GM21381 (cell line): Measurements from ENCODE around the gene UGT1A6.

Source experiments
- ATAC-seq: cut with Tn5 transposase; IDR thresholded peaks from one replicate; pipeline ENCODE4 v1.9.1; 2021; ENCODE audit warnings: mild to moderate bottlenecking, moderate library complexity; ENCODE audit not compliant: unreplicated experiment

The UGT1A6 gene

DNA sequence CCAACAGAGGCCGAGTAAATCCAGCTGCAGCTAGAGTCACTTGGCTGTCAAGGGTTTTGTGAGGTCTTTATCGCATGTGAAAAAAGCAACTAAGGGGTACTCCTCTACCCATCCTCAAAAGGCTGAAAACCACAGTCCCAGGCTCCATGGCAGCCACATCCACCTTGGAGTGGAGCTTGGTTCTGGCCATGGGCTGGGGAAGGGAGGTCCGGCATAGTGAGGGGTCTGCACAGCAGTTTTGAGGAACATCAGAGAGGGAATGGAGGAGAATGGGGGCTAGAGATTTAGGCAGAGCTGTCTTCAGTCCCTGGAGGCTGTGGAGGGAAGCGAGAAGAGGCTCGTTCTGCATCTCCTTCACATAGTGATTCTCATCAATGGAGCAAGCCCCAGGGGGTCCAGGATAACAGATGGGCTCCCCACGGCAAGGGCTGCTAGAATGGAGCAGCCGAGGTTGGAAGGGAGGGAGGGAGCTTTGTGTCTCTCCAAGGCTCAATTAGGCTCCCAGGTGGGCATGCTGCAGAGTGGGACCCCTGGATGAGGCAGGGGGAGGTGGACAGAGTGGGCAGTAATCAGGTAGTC, 106.5 kb downstream of the UGT1A6 start:
- no peak for ATAC-seq

DNA sequence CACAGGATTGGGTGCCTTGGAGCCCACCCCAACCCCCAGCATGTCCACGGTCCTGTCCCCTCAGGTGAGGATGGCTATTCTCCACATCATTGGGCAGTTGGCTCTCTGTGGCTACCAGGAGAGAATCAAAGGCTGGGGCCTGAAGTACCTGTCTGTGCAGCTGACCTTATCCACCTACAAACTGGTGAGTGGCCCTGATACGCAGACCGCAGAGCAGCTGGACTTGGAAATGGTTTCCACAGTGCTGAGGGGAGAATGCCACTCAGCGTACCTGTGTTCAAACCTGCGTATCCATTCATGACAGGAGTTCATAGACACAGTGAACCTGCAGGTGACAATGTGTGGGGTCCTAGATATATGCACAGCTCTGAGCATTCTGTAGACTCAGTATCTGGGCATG, 107.0 kb downstream of the UGT1A6 start:
- no peak for ATAC-seq

DNA sequence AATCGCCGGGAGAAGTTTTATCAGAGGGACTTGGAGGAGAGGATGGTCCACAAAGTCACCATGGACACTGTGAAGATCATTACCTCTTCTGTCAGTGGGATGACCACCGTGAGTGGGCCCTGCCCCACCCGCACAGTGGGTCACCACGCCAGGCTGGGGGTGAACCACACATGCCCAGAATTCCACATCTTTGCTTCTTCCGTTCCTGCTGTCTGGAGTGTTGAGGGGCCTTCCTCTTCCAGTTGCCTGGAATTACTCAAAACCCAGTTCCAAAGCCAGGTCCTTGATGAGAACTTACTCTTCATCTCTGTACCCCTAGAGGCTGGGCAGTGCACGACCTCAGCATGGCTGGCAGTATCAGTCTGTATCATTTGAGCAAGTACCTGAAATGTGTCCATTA, 107.5 kb downstream of the UGT1A6 start:
- ATAC-seq, result no peak

DNA sequence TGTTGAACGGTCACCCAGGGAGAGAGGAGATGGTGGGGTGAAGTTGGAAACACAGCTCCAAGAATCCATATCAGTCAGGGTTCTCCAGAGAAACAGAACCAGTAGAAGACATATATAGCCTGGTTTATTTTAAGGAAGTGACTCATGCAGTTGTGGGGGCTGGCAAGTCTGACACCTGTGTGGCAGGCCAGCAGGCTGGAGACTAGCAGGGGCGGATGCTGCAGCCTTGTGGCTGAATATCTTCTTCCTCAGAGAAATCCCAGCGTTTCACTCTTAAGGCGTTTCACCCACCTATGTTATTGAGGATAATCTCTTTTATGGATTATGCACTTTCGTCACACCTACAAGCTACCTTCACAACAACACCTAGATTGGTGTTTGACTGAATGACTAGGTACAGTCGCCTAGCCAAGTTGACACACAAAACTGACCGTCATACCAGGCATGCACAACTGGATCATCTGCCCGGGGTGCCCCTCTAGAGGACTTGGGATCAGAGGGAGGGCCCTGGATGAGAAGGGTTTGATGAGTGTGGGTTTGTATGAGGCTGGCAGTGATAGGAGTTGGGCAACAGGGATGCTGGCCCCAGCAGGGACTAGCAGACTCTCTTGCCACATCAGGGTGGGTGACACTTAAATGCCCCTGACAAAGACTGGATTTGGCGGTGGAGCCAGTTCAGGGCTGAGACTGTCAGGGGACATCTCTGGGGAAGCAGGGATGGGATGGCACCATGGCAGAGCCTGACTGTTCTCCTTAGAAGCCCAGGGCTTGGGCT, 108.9 kb downstream of the UGT1A6 start:
- ATAC-seq, result no peak

DNA sequence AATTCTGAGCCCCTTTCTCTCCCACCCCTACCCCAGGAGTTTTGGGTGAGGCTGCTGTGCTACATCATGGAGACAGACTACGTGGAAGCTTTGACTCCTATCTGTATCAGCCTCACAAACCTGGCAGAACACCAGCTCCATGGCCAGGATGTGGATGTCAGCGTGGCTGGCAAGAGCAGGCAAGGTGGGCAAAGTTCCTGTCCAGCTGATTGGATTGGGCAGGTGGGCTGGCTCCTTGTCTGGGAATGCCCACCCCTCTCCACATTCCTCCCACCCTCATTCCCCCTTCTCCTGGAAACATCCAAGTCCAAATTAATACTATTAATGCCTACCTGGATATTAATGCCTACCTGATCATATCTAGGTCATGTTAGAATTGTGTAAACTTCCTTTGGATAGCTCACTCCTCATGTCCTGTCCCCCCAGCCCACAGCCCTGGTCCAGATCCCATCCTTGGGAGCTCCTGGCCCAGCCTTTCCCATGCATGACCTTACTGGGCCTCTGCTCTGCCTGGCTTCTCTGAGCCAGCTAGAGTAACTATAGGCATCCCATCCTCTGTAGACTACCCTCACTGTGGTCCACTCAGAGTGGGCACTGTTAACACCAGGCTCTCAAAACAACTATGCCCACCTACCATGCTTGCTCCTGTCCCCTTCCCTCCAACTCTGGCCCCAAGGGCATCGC, 109.6 kb downstream of the UGT1A6 start:
- no peak for ATAC-seq

DNA sequence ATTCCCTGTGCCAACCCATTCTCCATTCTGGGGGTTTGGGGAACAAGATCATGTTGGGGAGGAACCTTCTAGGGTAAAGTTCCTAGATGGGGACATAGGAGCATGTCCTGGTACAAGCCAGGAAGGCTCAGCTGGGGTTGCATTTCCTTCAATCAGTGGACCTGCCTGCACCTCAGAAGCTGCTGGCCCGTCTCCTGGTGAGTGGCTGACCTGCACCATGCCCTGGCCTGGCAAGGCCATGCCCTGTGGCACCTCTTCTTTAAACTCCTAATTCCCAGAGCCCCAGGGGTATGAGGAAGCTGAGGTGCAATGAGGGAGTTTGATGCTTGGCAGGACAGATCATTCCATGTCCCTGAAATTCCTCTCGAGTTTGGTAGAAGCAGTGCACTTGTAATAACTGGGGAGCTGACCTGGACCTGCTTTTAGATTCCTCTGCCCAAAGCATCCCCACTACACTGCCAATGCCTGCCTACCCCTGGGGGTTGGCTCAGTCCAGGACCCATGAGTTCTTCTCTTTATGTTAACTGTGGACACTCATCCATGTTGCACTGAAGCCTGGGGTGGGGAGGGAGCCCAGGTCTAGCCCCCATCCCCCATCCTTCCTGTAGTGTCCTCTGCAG, 110.7 kb downstream of the UGT1A6 start:
- no peak for ATAC-seq

DNA sequence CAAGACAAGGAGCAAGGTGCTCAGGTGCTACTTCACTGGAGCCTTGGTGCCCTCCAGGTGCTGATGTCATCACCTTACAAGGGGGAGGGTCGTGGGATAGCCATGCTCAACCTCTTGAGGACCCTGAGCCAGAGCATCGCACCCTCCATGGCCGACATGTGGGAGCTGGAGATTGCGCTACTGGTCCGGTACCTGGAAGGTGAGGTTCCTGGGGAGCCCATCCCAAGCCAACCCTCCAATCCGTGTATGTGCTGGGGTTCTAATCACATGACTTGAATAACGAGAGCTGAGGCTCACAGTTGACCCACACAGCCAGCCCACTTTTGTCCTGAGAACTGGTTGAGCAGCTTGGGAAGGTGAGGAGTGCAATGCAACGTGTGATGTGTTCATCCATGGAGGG, 111.3 kb downstream of the UGT1A6 start:
- ATAC-seq, result no peak

DNA sequence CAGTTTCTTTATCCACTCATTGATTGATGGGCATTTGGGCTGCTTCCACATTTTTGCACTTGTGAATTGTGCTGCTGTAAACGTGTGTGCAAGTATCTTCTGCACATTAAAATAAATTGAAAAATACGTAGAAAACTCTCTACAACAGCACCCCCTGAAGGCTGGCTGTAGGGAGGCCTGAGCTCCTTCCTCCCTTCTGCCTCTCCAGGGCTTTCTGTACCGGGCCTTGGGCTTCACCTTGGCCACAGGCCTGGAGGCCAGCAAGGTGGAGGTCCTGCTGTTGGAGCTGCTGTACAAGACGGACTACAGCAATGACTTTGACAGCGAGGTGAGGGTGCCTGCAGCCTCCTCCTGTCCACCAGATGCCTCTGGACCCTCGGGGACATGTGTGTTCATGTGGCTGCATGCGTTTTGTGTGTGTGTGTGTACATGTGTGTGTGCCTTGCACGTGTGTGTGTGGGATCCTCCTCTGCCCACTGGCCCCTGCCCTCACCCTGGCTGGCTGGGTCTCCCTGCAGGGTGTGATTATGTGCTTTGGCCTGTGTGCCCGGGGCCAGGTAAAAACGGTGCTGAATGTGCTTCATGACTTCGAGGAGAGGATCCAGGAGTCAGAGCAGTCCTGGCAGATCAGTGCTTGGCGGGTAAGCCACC, 114.7 kb downstream of the UGT1A6 start:
- no peak for ATAC-seq

DNA sequence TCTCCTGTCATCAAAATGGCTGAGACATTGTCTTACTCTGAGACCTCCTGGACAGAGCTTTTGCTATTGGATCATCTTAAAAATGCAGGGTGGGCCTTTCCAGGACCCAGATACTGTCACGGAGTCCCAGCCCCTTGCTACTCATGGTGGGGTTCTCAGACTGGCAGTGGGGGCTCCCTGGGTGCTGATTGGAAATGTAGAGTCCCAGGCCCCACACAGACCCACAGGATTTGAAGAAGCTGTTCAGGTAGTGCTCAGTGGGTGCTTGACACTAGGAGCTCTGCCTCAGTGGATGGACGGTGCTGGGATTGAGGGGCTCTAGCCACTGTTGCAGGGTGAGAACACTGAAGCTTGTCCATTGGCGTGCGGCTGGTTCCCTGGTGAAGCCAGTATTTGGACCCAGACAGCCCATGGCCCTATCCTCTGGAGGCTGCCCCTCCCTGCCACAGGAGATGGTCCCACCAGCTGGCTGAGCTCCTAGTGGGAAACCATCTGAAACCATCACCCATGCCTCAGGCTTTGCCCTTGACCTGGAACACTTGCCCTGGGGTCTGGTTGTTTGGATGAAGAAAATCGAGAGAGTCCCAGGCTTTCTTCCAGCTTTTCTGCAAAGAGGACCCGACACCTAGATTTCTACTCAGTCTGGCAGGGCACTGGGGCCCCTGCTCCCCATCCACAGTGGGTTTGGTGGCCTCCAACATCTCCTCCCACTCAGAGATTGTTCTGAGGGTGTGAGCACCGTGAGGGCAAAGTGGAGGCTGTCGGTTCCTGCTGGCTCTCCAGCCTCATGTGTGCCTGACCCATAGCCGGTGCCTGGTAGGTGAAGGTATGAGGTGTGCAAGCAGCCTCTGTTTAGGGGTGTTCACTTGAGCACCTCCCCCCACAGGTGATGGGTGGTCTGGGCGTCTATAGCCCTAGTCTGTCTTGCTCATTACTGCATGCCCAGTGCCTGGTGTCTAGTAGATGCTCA, 115.6 kb downstream of the UGT1A6 start:
- no peak for ATAC-seq

DNA sequence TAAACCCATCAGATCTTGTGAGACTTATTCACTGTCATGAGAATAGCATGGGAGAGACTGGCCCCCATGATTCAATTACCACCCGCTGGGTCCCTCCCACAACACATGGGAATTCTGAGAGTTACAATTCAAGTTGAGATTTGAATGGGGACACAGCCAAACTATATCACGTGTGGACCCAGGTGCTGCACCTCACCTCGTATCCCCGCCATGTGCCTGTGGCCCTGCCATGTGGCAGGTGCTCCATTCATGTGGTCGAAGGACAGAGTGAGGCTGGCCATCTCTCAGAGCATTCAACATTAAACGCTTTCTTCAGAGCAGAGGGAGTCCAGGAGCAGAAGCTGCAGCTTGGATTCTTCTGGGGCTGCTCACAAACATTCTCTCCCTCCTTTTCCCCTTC, 117.7 kb downstream of the UGT1A6 start:
- ATAC-seq, result no peak

DNA sequence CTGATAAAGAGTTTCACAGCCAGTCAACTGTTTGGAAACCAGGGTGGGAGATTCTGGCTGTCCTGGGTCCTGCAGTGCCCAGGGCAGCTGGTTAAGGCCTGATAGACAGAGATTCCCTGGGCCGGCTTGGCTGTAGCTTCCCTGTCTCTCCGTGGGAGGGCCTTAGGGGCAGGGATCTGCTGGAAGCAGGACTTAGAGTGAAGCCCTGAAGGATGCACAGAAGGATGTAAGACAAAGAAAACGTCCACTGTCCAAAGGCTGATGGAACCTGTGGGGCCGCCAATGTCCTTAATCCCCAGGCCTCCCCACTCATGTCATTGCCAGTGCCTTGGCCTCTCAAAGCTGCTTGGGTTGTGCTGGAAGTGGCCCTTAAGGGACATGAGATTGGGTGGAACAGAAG, 118.4 kb downstream of the UGT1A6 start:
- ATAC-seq, result no peak

DNA sequence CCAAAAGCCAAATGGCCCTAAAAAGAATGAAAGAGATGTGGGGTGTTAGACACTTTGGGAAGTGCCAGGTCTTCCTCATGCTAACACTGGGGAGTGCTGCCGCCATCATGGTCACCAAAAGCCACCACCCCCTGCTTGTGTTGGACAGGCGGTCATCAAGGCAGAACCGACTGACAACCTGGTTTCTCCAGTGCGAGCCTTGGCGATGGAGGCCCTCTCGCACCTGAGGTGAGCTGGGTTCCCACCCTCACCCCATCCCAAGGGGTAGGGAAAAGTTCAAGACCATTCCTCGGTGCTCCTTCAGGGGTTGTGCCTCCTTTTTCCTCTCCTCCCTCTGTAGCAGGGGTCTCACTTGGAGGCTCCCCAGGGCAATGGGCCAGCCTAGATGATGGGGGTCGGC, 119.0 kb downstream of the UGT1A6 start:
- no peak for ATAC-seq

DNA sequence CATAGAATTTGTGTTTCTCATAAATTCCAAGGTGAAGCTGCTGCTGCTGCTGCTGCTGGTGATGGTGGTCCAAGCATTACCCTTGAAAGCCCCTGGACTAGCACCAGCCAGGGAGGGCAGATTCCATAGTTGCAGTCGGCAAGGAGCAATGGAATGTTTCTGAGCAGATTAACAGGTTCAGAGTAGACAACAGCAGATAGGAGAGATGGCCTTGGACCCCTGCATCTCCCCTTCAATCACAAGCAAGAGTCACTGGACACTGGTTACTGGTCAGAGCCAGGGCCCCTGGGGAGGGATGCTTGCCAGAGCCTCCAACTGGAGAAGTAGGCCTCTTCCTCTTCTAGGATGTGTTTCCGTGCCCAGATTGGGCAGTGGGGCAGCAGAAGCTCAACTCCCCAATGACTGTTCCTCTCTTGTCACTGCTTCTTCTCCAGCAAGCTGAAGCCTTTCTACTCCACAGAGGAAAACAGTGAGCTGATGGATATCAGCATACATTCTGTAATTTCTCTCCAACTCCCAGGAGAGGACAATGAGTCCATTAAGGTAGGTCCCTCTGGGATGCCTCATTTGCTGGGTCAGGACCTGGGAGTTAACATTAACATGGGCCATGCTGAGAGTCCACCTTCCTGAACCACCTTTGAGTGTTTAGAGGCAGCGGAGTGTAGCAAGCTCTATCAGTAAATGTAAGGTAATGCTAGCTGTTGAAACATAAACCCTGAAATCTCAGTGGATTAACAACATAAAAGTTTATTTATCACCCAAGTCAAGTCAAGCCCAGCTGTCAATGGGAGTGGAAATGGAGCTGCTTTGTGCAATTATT, 120.8 kb downstream of the UGT1A6 start:
- no peak for ATAC-seq

DNA sequence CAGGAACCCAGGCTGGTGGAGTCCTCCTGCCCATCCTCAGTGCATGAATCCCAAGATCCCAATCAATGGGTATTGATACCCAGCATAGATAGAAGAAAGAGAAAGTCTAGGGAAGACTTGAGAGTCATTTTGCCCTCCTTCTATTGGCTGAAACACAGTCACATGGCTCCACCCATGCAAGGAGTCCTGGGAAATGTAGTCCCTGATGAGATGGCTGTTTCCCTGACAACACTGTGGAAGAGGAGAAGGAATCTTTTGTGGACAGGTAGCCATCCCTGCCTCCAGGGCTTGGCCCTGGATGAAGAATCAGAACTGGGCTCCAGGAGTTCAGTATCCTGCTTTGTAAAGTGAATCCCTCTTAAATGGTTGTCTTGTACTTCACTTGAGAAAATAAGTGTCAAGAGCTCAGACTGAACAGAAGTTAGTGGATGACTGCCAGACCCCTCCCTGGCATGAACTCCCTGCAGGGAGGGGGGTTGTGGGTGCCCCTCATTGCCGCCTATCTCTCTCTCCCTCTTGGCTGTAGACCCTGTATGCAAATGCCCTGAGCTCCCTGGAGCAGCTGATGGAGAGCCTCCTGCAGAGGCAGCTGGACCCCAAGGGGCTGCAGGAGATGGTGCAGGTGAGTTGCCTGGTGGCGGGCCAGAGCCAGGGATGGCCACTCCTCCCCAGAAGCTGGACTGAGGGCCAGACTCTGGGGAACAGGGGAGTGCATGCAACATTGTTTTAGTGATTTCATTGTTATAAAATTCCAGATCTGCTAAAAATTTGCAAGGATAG, 121.6 kb downstream of the UGT1A6 start:
- ATAC-seq, result no peak

DNA sequence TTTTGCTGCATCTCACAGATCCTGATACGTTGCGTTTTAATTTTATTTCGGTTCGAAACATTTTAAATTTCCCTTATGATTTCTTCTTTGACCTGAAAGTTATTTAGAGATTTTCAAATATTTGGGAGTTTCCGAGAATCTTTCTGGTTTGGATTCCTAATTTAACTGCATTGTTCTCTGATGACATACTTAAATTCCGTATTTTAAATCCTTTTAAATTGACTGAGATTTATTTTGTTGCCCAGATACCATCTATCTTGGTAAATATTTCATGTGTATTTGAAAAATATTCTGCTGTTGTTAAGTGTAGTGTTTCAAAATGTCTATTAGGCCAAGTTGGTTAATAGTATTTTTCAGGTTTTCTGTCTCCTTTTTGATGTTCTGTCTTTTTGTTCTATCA, 123.2 kb downstream of the UGT1A6 start:
- no peak for ATAC-seq

DNA sequence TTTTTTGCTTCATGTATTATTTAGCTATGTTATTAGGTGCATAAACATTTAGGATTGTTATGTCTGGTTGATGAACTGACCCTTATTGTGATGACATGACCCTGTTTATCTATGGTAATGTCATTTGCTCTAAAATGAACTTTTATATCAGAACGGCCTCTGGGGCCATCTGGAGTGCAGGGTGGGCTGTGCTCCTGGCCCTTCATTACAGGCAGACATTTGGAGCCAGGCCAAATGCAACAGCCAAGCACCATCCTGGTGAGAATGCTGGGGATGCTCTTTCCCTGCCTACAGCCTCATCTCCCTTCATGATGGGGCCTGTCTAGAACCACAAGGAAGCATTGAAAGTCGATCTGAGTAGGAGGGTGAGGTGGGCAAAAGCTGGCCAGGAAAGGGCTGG, 123.6 kb downstream of the UGT1A6 start:
- no peak for ATAC-seq

DNA sequence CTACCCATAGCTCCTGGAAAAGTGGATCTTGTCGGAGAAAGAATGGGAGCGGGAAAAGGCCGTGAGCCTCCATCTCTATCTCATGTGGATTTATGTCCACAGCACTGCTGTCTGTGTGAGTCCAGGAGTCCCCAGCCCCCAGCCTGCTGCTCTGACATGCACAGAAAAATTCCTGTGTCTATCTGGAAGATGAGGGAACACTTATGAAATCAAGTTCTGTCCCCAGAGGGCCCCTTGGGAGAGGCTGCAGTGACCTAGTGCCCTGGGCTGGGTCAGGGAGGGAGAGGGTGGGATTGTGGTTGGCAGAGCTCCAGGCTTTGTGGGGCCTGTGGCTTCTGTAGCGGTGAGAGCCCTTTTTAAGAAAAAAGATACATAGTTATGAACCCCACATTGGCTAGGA, 124.1 kb downstream of the UGT1A6 start:
- no peak for ATAC-seq

DNA sequence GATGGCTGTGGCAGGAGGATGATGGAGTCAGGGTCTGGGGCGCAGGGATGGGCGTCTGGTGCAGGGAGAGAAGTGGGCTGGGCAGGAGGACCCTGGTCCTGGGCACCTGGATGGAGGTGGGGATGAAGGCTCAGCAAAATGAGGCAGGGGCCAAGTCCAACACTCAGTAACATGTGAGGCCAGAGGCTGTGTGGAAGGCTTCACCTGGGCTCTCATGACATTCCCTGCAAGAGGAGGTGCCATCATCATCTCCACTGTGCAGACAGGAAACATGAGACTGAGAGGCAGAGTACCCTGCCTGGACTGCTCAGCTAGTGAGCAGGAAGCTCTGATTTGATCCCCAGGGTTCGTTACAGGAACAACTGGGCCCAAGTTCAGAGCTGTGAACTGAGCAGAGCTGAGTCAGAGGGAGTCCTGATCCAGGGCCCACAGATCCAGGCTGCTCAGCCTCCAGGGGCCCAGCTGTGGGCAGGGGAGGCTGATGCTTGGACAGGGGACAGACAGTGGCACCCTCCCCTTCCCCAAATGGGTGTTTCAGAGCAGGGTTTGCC, 124.7 kb downstream of the UGT1A6 start:
- no peak for ATAC-seq
